ENCODE results near the gene CENPN.

GRCh38 chr16:80973991-80974390 is 33.0 kb upstream of the CENPN start:
- TF ChIP-seq CTCF (IDR thresholded peaks at IDR 0.05): no peak
- TF ChIP-seq POLR2A (IDR thresholded peaks at IDR 0.05): no peak

Data from adrenal gland (tissue), 5 donors.